Activated CD4-positive, alpha-beta T cell treated with anti-CD3 and anti-CD28 coated beads for 4 hours (primary cell): ENCODE results near the gene NRXN3.

Experiments
- DNase-seq, 2 donors: peaks; one replicate each; pipeline ENCODE4 v3.0.0-alpha.2; 2020

Gene NRXN3

DNA sequence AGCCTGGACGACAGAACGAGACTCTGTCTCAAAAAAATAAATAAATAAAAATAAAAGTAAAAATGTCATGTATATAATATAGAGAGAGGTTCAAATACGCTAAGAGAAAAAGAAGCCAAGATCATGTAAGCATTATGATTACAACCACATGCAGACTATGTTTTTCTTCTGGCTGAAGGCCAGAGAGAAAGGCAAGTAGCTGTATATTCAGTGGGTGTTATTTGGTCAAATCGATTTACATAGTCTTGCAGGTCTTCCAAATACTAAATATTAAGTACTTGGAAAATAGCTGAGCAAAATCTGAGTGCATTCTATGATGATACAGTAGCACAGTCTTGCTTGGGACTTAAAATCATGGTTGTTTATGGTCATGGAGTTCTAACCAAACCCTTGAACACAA lies 1283.1 kb downstream of the NRXN3 start:
- no peak for DNase-seq

DNA sequence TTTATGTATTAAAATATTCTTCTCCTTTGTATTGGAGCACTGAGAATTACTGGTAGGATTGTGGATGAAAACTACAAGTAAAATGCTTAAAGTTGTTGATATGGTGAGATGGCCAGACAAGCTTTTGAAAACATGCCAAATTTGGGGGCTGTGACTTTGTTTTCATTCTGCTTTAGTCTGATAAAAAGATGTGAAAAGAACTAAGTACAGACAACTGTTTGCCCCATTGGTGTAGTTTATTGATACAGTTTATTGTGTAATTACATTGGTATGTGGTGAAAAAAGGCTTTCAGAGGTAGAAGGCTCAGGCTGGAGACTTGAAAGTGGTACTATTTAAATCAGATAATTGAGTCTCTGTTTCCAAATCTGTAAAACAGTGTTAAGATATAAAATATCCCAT lies 1294.3 kb downstream of the NRXN3 start:
- no peak for DNase-seq

DNA sequence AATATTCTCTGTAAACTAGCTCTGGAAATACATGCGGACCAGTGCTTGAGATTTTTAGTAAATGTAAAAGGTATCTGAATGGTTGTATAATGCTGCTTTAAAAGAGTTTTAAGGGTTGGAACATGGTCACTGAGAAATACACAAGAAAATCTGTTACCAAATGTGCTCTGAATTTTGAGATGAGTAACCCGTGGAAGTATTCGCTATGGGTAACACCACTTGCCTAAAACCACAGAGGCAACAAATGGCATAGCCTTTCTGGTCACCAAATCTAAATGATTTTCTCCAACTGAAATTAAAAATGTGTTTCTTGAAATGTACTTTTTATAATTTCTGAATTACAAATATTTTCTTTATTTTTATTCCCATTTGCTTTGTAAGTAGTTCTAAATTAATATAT lies 1295.5 kb downstream of the NRXN3 start:
- DNase-seq: no peak

DNA sequence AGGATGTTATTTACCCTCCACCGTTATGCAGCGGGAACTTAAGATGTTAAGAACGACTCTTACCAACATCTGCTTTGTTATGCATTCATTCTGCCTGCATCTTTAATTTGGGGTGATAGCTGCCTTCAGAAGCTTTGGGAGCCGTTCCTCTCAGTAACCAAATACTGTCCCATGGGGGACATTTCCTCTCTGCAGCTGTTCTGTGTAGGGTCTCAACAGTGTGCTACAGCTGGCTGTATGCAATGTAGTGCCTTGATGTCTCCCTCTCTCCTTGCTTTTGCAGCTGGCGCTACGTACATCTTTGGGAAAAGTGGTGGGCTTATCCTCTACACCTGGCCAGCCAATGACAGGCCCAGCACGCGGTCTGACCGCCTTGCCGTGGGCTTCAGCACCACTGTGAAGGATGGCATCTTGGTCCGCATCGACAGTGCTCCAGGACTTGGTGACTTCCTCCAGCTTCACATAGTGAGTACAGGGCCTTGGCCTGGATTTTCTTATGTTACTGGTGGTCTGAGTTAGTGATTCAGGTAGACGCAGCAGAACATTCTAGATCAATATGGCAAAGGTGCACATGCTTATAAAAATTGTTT lies 1296.9 kb downstream of the NRXN3 start:
- DNase-seq: no peak

DNA sequence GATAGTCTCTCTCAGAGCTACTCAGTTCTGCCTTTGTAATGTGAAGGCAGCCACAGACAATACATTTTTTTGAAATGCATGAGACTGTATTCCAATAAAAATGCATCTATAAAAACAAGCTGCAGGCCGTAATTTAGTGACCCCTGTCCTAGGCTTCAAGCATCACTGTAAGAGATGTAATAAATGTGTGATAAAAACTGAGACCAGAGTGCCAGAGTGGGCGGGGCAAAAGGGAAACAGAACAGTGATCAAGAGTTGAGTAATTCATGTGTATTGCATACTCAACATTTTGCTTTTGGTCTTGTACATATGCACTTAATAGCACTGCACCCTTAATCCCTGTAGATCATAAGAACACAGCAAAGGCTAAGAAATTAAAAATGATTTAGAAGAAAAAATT lies 1297.7 kb downstream of the NRXN3 start:
- no peak for DNase-seq

DNA sequence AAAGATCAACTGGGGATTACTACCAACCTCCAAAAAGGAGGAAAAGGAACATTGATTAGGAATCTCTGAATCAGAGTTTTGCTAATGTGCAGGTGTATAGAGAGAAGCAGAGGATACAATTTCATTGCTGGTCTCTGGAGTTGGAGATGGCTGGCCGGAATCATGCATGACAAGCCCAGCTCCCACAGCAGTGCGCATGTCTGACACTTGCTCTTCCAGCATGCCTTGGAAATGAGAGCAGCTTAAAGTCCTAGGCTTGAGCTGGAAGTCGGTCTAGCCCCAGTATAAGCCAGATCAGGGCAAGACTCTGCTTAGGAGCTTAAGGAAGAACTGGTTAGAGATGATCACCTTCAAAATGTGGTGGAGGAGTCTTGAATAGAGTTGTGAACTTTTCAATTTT lies 1298.3 kb downstream of the NRXN3 start:
- no peak for DNase-seq

DNA sequence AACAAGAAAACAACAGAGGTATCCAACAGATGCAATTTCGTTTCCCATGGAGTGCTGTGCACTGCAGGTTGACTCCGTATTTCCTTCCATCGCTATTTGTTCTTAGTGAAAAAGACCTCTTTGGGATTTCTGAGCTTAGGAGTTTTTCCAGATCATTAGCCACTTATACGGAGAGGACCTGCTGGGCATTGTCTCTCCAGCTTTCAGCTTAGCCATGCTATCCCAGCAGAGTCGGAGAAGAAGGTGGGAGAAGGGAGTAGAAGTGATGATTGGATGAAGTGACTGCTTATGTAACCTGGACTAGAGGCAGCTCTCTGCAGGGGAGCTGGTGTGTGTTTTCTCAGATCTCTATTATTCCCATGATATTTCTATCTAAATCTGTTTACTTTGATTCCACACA lies 1303.5 kb downstream of the NRXN3 start:
- no peak for DNase-seq

DNA sequence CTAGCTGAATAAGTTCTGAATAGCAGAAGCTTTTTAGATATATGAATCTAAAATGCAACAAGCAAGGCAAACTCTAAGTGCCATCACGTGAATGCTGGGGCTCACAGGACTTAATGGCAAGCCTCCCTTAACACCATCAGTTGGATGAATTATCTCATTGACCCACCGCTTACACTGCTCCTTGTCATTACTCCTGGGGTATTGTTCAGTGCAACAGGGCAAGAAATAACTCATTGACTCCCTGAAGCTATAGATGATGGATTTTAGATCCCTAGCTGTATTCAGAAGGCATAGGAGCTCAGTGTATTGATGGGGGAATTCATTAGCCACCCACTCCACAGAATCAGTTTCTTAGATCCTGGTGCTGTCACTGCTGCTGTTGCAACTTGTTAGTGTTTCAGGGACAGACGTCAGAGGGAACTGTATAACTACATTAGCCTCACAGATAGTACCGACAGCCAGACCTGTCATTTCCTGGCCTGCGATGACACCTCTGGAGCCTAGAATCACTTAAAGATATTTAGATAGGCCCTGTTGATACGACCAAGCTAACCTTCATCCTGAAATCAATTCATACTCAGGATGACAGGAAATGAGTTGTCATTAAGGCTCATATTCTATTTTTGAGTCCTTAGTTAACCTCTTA lies 1305.8 kb downstream of the NRXN3 start:
- no peak for DNase-seq

DNA sequence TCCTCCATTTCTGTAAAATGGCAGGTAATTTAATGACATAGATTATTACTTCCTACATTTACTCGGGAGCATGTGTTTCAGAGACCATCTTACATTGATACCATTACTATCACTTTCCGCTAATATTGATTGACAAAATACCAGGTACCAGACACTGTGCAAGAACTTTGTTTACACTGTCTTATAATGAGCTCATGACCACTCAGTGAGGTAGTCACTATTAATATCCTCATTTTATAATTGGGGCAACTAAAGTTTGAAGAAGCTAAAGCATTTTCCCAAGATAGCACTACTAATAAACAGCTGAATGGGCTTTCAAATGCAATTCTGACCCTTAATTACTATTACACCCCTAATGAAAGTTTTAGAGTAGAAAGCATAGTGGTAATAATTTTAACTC lies 1306.4 kb downstream of the NRXN3 start:
- DNase-seq: no peak

DNA sequence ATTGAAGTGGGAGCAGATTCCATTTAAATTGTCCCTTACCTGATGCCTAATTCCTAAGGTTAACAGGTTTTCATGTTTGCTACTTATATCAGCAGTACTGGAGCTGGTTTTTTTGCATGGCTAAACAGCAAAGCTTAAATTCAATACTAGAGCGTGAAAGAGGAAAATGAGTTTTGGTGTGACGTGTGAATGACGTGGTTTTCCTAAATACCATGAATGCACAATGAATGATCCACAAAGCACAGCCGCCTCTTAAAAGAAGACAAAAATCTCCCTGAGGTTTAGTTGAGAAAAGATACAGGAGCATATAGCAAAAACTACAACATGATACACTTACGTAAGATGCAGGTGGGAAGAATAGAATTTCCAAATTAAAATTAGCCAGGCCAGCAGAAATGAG lies 1310.0 kb downstream of the NRXN3 start:
- DNase-seq: no peak

DNA sequence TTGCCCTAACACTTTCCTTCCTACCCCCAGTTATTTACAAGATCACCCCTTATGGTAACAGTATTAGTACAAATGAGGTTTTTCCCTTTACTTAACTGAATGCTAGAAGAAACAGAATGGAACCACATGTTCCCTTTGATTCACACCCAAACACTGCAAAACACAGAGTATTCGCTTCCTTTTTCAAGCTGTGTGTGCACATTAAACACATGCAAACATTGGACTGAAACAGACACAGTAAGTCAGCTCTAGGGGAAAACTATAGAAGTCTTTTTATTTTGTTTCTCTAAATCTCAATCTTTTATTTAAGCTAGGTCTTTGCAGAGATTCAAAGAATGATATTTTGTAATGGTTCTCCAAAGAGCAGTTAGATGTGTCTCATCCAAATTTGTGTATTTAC lies 1312.7 kb downstream of the NRXN3 start:
- no peak for DNase-seq

DNA sequence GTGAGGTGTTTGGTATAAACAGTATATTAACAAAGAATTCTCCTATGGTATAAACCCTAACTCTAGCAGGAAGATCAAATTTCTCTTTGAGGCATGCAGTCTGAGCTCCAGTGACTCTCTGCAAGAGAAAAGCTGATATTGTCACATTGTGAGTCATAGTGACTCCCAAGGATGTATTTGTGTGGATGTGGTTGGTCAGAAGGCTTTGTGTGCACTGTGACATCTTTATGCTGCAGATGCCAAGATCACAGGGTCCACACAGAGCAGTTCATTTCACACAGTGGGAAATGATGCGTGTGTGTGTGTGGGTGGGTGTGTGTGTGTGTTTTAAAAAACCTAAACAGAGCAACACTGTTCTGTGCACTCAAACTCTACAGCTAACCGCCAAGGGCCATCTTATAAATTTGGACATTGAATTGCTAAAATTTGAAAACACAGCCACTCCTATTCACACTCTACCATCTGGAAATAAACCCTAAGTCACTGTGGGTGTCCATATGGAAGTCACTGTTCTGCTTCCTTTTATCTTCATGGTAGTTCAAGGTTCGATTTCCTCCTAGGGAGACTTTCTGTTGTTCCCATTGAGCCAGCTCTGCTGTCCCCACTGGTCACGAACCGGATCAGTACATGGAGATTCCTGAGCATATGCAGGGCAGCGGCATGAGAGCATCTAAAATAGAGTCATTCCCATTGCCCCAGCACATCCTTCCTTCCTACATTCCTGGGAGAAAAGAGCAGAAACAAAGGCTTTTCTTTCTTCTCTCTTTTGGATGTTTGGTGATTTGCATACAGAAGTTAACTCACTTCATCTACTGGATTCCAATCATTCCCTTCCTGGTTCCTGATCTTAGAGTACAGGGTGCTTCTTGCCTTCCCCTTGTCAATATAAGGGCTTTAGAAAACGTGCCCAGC lies 1313.6 kb downstream of the NRXN3 start:
- DNase-seq: no peak

DNA sequence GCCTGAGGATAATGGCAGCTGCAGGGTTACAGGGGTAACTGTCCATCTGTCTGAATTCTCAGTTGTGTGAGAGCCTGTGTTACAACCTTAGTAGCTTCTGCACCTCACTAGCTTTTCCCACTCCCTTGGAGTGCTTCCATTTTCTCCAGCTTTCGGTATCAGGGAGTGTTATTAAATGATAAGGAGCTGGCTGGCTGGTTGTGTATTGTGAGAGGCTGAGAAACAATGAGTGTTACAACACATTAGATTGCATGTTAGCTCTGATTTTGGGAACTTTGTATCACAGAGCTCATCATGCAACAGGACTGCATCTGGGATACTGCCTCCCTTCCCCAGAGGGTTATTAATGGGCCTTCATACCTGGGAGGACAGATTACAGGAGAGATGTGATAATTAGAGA lies 1317.5 kb downstream of the NRXN3 start:
- DNase-seq: no peak

DNA sequence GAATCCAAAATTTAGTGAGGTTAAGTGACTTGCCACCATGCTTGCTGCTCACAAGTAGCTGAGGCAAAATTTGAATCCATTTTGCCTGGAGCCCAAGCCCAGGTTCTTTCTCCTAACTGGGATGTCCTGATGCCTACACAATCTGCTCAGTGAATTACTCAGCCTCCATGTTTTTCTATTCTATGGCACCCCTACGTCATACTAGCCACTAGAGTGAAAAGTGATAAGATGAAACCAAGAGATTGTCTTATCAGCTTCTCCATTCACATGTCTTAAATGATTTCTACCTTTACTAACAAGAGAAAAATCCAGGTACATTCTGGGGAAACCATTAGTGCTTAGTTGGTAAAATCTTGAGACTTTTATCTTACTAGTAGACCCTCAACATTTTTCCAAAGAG lies 1321.0 kb downstream of the NRXN3 start:
- no peak for DNase-seq

DNA sequence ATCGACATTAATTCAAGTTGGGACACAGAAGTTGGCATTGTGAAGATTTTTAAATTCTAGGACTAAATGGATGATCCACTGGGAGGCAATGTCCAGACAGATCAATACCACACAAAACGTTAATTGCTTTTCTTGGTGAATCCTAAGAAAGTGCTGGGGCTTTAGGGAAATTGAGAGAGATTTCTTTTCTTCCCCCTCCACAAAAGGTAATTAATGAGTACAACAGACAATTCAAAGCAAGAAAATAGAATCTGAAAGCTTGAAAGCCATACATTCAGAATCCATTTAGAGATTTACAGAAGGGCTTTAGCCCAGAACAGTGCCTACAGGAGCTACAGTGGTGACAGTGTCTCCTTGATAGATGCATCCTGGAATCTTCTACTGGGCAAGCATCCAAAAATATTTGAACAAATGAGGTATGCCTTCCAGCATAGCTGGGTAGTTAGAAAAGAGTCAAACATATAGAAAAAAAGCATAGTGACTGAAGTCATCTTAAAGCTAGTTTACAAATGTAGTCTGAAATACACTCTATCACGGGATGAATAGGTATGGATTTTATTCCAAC lies 1323.0 kb downstream of the NRXN3 start:
- no peak for DNase-seq

DNA sequence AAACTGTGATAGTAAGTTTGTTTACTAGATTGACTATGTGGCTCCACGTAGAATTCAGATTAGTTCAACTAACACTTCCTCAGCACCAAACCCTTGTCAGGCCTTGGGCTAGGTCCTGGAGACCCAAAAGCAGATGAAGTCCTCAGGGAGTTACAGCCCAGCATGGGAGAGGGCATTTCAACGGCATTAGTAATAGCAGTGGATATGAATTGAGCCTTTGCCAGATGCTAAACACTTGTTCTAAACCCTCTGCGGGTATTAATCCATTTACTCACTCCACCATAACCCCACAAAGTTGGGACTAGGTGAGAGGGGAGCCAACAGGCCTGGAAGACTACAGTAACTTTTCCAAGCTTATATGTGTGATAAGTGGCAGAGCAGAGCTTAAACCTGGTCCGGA lies 1326.5 kb downstream of the NRXN3 start:
- no peak for DNase-seq

DNA sequence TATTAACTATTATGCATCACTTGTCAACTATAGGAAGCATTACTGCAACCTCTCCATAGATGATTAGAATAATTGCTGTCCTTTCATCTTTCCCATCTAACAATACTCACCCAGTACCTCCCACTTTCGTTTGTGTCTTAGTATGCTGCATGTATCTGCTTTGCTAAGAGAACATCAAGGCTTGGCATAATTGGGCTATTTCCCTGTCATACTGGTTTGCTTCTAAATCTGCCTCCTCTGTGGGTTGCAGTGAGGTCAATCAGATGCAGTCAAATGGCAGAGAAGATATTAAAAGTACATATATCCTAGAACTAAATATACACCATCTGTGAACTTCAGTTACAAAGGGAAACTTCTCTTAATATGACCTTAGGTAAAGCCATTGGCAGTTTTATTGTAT lies 1330.3 kb downstream of the NRXN3 start:
- DNase-seq: no peak

DNA sequence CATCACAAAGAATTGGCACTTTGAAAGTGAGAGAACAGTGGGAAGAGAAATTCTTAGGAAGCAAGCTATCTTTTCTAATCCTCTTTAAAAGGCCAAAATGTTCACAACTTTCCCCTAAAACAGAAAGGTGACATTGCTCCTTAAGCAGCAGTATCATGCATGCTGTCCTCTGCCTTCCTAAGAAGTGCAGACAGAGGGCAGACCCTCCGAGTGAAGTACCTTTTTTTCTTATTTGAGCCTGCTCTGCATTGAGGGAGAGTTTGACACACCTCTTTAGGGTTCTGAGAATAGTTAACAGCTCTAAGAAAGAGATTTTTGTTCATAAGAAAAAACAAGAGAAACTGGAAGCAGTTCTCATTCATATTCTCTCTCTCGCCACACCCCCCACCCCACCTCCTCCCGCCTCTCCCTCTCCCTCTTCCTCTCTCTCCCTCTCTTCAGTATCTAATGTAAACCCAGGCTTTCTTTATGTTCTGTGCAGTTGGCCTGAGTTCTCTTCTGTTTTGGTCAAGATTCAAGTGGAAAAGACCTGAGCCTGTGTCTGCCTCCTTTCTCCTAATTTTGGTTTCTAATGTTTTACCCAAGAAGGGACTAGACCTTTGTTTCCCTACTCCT lies 1332.1 kb downstream of the NRXN3 start:
- no peak for DNase-seq

DNA sequence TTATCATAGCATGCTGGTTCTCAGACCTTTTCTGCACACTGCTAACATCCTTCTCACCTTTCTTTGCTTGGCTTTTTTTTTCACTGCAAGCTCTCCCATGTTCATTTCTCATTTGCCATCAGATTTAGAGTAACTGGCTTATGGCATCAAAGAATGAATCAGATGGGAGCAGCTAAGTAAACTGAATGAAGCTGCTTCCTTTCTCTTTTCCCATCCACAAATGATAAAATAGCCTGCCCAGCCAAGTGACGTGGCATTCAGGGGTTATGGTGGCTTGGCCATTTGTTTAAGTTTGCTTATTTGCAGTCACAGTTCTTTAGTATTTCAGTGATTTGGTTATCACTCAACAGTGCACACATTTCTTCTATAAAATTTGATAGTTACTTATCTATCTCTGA lies 1332.6 kb downstream of the NRXN3 start:
- DNase-seq: no peak

DNA sequence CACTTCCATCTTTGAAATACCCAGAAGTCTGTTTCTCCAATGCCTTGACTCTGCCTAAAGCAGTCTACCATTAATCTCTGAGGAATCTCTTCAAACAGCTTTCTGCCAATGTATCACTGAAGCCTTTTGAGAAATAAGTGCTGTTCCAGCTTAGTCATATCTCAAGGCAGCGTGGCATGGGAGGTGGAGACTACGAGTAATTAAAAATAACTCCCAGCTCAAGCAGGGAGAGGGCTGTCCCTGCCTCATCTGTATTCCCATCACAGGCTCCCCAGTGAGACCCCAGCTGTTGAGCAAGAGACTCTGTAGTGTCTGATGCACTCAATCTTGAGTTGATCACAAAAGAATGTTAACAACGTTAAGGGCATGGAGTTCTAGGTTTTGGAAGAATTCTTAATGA lies 1340.5 kb downstream of the NRXN3 start:
- DNase-seq: no peak

DNA sequence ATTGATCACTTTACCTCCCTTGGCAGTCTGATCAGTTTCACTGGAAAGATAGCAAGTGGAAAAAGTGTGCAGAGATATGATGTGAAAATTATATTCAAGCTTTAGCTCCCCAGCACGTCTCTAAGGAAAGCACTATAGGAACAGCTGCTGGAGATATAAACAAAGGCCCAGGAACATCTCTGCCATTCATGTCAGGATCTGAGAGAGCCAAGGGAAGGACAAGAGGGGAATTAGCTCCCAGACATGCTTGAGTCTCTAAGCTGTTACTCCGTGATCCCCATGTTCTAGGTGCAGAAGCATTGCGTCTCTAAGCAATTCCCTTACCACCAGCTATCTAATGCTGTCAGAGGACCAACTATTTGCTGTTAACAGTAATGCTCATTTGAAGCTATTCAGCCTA lies 1341.0 kb downstream of the NRXN3 start:
- no peak for DNase-seq

DNA sequence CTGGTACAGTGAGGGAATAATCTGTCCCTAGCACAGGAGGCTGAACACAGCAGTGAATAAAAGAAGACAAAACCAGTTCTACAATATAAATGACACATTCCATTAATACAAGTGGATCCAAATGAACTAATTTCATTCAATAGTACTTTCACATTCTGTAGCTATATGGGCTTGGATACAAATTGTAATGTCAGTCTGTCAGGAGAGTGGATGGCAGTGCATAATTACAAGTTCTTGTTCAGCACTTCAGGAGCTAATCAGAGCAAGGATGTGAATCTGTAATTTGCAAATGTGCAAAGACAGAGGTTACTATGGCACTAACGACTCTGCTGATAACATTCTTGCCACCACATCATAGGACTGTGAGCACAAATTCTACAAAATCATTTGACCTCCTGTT lies 1343.3 kb downstream of the NRXN3 start:
- no peak for DNase-seq

DNA sequence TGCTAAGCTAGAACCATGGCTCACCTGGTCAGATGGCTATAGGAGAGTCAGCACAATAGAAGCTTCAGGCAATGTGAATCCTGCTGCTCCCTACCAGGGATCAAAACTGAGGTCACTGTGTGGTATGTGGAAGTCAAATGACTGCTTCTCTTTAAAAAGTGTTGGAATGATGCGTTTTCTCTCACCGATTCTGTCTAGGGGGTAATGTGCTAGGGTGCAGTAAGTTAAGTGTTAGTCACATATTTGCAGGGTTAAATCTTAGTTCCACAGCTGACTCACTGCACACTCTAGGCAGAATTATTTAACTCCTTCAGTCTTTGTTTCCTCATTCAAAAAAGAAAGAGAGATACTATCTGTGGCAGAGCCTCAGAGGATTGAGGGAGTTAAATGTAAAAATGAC lies 1344.5 kb downstream of the NRXN3 start:
- DNase-seq: no peak

DNA sequence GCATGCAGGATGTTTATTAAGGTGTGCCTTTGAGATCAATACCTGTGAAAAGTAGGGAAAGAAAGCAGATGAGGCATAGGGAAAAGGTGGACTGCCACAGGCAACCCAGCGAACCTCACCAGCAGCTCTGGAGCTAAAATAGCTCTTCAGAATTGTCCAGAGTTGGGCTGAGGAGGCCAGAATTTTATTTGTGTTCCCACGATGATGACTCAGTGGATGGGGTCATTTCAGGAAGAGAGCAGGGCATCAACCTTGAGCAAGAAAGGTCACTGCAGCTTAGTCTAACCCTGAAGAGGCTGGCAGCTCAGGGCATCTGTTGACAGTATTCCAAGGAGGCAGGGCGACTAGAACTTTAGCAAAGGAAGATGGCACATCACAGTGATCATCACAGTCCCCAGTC lies 1345.0 kb downstream of the NRXN3 start:
- DNase-seq: no peak
